SKM-1 (cell line): ENCODE results near the gene CORO2A.

Source experiments
- DNase-seq: peaks from one replicate; lab custom pipeline; 2025; ENCODE audit not compliant: unreplicated experiment; lab: John Stamatoyannopoulos, UW

Gene CORO2A, protein sequence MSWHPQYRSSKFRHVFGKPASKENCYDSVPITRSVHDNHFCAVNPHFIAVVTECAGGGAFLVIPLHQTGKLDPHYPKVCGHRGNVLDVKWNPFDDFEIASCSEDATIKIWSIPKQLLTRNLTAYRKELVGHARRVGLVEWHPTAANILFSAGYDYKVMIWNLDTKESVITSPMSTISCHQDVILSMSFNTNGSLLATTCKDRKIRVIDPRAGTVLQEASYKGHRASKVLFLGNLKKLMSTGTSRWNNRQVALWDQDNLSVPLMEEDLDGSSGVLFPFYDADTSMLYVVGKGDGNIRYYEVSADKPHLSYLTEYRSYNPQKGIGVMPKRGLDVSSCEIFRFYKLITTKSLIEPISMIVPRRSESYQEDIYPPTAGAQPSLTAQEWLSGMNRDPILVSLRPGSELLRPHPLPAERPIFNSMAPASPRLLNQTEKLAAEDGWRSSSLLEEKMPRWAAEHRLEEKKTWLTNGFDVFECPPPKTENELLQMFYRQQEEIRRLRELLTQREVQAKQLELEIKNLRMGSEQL

DNA sequence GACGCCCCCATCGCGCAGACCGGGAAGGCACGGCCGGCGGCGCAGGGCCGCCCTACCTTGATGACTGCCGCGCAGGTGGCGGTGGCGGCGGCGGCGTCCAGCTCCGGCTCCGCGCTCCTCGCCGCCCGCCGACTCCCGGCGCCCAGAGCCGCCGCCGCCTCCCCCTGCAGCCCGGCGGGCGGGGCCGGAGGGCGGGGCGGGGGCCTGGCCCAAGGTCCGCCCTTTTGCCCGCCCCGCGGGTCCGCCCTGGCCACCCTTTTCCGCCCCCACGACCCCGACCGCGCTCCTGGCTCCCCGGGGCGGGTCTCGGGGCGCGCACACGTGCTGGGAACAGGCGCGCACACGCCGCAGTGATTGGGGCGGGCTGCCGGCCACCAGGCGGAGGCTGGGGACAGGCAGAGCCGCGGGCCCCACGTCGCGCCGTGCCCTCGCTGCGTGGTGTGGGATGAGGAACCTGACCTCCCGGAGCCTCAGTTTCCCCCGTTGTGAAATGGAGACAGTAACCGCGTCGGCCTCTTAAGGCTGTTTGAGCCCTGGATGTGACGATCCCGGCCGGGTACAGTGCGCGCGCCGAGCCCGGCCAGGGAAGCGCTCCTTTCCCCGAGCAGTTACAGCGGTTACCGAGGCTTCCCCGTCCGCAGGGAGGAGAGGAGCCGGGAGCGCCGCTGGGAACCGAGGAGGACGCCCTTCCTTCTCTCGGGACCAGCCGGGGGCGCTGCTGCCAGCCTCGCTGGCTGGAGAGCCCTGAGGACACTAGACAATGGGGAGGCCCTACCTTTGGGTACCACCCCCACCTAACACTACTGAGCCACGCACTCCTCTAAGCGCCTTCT is at the start of gene CORO2A:
Gene CORO2A (minus strand): TSS at position 135 of the 833 bp plus-strand sequence. CDS start 34,977 bp downstream, outside the sequence.
- no peak for DNase-seq

DNA sequence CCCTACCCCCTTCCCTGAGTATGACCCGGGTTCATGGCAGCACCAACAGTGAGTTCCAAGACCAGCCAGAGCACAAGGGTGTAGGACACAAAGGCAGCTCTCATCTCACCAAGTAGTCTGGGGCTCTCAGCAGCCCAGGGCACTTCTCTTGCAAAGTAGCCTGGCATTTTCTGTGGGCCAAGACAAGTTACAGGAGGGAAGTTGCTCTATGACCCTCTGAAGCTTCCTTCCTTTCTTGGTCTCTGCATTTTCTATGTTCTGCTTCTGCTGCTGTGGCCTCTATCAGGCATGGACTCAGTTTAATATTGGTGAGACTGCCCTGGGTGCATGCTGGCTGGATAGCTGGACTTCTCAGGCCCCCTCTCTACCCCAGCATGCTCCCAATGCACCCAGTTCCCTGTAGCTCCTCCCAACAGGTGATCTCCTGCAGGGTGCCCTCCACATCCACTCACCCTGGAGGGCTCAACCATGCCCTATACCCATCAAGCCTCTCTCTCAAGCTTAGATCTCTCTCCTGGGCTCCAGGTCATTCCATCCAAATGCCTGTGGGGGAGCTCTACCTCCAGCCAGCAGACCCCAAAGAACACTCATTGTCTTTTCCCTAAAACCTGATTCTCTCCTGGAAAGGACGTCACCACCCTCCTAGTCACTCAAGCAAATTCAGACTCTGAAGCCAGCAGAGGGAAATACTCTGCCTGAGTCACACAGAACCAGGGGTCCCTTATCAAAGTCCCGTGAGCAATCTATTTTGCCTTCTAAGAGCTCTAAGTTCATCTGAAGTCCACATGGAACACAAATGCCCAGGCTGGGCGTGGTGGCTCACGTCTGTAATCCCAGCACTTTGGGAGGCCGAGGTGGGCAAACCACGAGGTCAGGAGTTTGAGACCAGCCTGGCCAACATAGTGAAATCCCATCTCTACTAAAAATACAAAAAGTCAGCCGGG is 49.2 kb upstream of the CORO2A start:
- no peak for DNase-seq

DNA sequence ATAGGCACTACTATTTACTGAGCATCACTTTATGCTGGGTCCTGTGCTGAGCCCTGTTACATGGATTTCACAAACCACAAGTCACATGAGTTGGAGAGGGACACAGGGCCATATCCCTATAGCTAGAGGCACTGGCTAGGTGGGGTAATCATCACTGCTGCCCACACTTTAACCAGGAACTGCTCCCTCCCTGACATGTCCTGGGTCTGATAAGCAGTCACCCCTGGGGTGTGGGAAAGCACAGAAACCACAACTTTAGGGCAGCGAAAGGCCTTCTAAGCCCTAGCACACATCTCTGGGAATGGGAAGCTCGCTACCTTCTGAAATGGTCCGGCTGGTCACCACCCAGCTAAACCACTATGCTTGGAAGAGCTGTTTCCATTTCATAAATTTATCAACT is 48.0 kb upstream of the CORO2A start:
- DNase-seq = no peak

DNA sequence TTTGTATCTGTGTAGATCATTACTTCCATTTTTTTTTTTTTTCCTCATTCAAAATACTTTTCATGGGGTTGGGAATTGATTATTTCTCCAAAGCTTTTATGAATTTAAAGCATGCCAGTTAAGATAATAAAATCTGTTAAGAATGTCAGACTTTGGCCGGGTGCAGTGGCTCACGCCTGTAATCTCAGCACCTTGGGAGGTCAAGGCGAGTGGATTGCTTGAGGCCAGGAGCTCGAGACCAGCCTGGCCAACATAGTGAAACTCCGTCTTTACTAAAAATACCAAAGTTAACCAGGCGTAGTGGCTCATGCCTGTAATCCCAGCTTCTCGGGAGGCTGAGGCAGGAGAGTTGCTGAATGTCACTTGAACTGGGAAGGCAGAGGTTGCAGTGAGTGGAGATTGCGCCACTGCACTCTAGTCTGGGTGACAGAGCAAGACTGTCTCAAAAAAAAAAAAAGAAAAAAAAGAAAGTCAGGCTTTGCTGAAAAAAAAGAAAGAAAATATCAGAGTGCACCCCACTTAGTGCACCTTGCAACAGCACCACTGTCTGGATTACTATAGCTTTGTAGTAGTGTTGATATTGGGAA is 44.6 kb upstream of the CORO2A start:
- no peak for DNase-seq

DNA sequence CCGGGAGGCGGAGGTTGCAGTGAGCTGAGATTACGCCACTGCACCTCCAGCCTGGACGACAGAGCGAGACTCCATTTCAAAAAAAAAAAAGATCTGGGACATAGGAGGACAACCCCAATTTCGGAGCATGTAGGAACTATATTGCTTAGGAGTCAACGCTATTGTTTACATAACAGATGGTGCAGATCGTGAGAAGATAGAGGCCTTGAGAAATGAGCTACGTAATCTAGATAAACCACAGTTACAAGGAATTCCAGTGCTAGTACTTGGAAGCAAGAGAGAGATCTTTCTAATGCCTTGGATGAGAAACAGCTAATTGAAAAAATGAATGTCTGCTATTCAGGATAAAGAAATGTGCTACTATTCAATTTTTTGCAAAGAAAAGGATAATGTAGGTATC is 42.7 kb upstream of the CORO2A start:
- DNase-seq = no peak

DNA sequence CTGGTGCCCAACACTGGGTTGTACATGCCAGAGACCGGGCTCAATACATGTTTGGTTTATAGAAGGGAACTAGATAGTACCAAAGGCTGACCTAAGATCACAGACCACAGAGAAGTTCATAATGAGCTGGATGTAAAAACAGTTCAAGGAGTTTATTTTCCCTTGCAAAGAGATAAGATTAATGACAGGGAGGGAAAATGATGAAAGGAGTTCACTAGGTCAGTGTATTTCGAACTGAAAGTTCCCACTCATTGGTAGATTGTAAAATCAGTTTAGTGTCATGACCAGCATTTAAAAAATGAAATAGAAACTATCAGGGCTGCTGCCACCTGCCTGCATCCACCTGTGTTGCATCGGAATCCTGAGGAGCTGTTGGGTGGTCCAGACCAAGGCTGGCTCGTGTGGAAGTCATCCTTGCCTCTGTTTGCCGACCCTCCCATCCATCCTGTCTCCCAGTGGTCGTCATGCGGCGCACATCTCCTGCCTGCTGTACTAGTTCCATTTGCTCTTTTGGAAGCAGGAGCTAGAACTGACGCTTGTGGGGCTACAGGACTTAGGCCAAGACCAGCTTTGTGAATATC is 41.9 kb upstream of the CORO2A start:
- no peak for DNase-seq

DNA sequence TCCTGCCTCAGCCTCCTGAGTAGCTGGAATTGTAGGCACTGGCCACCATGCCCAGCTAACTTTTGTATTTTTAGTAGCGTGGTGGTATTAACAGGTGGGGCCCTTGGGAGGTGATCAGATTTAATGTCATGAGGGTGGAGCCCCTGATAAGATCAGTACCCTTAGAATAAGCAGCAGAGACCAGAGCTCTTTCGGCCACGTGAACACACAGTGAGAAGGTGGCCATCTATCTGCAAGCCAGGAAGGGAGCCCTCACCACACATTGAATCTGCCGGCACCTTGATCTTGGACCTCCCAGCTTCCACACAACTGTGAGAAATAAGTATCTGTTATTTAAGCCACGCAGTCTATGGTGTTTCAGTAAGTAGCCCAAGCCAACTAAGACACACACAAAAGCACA is 40.5 kb upstream of the CORO2A start:
- no peak for DNase-seq

DNA sequence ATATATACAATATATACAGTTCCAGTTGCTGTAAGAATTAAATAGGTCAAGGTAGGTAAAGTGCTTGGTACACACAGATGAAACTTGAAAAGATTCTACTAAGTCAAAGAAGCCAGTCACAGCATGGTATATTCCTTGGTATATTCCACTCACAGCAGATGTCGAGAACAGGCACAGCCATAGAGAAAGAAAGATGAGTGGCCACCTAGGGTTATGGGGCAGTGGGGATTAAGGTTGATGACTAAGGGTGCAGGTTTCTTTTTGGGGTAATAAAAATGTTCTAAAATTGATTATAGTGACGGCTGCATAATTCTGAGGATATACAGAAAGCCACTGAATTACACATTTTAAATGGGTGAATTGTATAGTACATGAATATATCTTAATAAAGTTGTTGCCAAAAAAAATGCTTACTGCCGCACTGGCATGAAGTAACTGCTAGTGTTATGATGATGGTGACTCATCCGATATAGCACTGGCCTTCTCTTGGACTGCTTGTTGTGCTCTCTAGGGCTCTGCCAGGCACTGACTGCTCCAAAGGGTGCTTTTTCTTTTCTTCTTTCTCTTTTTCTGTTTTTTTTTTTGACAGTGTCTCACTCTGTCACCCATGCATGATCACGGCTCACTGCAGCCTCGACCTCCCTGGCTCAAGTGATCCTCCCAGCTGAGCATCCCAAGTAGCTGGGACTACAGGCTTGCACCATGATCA is 39.5 kb upstream of the CORO2A start:
- no peak for DNase-seq

DNA sequence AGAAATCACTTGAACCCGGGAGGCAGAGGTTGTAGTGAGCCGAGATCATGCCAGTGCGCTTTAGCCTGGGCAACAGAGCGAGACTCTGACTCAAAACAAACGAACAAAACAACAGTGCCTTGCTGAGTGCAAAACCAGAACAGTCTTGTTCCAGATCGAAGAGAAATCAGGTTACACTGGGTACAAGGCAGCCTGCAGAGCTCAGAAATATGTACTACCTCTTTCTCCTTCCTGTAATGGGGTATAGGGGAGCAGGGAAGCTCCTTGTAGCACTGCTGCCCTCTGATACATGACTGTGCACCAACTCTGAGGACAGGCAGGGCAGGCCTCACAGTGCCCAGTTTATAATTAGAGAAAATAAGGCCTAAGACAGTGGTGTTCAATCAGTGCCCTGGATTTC is 38.4 kb upstream of the CORO2A start:
- no peak for DNase-seq

DNA sequence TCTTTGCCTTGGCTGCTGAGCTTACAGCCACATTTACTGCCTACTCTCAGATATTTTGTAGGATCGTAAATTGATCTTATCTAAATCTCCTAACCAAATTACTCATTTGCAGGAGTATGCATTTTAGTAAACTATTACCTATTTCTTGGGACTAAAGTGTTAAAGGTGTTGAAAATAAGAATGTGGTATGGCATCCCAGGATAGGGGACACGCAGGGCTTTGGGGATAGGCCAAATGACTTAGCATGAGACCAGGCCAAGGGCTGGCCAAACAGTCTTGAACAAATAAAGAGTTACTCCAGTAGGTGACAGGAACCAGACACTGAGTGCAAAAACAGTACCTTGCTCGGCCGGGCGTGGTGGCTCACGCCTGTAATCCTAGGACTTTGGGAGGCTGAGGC is 37.9 kb upstream of the CORO2A start:
- no peak for DNase-seq

DNA sequence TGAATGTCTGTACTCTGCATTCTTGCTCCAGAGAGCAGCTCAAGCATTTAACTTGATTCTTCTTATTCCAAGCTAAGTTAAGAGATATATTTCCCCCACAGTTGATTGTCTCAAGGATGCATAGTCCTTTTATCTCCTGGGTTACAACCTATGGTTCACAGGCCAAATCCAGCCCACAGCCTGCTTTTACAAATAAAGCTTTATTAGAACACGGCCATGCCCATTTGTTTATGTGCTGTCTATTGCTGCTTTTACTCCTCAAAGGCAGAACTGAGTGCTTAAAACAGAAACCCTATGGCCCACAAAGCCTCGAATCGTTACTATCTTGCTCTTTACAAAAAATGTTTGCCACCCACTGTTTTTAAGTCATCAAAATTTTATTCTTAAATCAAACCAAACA is 37.2 kb upstream of the CORO2A start:
- no peak for DNase-seq

DNA sequence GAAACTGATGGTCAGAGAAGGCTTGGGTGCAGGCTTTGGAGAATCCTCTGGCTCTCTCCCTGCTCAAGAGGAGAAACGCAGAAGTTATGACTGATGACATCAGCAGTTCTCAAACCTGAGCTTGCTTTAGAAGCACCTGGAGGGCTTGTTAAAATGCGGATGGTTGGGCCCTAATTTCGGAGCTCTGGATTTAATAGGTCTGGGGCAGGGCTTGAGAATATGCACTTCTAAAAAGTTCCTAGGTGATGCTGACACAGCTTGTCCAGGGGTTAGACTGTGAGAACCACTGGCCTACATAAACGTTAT is 36.6 kb upstream of the CORO2A start:
- no peak for DNase-seq

DNA sequence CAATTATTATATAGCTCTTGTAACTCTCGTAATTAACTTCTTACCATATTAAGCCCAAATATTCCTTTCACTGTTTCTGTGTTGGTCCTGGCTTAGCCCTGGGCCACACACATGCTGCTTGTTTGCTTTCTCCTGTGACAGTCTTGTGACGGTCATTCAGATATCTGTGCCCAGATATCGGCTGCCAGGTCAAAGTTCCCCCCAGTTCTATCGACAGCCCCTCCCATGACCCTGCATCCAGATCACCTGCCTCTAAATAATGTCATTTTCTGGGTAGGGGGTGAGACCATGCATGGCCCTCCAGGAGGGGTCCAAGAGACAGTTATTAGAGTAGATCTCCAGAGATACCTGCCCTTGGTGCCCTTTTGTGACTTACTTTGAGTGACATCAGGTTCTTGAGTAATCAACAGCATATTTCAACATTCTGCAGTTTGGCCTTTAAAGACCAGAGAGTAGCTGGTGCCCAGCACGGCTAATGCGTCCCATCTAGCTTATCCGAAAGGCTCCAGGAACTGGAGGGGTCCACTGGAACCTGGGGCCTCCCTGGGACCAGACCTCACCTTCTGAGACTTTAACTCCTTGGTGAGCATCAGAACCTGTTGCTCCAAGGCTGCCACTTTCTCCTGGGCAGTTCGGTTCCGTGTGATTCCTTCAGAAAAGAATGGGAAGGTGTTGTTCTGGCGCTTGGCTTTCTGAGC is 36.1 kb upstream of the CORO2A start:
- no peak for DNase-seq

DNA sequence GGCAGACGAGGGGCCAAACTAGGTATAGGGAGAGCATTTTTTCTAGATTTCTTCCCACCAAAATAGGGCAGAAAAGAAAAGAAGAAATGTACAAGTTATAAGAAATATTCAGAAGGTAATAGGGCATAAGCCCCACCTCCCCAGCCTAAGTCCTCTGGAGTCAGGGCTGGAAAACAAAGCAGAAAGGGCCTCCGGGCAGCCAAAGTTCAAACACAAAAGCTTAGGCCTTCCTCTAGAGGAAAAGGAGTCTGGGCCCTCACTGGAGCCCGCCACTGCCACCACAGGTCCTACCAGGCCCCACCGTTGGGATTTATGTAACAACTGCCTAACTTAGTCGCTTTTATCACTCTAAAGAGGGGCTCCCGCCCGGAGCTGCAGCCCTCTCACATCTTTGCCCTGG is 35.4 kb upstream of the CORO2A start:
- DNase-seq = no peak

DNA sequence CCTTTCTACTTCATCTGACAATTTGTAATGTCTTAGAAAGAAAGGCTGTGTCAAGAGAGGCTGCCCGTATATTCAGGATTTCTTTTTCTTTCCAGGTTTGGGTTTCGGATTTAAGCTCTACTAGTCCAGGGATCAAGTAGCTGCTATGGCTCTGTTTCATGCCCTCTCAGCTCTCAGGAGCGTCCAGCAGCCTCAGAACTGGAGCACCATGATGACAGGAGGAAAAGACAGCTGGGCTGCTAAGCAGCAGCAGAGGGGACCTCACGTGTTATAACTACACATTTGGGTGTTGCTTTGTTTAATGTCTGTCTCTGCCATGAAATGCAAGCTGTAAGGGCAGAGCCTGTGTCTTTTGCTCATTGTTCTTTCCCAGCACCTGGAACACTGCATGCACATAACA is 34.5 kb upstream of the CORO2A start:
- DNase-seq = no peak

DNA sequence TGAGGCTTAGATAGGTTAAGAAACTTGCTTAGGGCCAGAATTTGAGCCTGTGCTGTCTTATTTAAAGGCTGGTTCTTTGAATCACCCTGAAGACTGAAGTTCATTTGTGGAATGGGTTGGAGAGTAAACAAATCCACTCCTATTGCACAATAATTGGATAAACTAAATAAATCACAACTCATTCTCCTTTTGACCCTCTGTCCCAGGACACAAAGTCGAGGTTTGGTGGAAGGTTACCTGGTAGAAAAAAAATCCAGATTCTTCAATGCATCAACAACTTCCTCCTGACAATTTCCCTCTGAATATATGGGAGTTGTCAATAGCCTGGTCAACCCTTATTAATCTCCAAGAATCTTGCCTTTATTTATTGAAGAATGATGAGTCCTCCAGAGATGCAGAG is 34.1 kb upstream of the CORO2A start:
- DNase-seq = no peak

DNA sequence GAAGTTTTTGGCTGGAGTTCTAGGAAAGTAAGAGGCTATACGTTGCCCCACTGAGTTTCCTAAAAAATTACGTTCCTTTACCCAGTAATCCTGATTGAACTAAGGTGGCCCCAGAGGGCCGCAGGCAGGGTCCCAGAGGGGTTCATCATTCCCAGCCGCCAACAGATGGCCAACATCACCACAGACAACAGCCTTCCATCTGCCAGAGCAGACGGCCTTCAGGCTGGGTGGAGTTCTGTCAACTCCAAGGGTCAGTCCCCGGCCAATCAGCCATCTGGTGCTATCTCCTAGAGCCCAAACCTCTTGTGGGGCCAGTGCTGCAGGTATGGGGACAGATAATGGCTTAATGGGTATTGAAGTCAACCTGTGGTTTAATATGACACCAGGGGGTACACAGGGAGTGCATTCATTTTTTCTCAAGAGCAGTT is 32.6 kb upstream of the CORO2A start:
- no peak for DNase-seq

DNA sequence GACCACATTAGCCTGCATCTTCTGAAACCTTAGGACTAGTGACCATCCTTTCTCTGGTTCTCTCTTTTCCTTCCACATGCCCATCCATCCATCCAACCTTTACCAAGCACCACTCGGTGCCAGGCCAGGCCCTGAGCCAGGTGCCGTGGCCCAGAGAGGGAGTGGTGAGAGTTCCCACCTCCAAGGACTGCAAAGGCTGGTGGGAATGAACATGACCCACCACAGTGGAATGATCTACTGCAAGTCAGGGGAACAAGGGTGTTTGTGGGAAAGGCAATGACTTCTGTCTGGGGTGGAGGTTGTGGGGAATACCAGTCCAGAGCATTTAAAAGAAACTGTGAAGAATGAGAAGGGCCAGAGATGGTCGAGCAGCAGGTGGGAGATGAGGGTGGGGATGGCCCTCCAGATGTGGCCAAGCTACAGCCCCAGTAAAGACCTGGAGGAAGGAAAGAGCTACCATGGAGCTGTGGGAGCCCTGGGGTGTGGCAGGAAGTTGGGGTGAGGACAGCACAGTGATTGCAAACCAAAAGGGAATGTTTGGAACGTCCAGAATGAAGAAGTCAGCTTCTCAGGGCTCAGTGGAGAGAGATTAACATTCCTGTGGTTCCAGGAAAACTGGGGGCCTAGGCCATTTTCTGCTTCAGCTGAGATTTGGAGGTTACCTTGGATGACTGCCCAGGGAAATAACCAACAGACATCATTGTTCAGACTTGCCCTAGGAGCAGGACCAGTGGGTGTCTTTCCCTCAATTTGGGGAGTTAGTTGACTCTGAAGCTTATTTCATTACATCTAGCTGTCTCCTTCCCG is 30.7 kb upstream of the CORO2A start:
- no peak for DNase-seq
